ENCODE measurements around the gene WBP4. TPM values are rescaled to one million over a fixed set of nuclear protein-coding genes. Genes with fewer than 3 reads are reported as not detected.

The WBP4 gene, protein sequence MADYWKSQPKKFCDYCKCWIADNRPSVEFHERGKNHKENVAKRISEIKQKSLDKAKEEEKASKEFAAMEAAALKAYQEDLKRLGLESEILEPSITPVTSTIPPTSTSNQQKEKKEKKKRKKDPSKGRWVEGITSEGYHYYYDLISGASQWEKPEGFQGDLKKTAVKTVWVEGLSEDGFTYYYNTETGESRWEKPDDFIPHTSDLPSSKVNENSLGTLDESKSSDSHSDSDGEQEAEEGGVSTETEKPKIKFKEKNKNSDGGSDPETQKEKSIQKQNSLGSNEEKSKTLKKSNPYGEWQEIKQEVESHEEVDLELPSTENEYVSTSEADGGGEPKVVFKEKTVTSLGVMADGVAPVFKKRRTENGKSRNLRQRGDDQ
- total RNA-seq: 4.4 and 6.3 TPM in 2 replicates

DNA sequence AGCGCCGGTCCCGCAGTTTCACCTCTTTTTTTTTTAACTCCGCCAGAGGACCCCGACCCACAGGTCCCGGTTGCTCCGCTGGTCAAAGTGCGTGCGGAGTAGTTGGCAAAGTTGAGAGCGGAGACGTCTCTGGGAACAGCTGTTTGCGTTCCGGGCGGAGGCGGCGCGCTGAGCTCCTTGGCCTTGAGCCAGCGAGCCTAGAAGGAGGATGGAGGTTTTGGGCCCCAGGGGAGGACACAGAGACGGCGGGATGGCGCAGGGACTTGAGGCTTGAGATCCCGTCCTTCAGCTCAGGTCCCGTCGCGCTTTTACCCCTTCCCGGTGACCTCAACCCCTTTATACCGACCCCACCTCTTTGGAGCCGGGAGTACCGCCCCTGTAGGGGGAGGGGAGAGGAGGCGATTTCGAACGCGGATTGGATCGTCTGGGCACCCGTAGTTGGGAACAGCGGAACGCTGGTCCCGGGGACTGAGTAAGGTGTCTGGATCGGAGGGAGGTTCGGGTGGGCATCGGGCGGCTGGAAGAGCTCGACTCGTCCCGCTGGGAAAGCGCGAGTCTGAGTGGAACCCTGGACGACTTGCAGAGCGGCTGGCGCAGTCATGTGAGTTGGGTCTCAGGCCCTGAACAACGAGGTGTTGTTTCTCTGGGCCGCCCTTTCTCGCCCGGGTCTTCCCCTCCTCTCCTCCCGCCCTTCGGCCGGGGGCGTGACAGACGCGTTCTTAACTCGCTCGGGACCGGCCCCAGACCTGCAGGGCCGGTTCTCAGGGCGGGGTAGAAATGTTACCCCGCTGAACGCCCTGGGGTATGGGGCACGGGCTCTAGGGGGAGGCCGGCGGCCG, at the start of gene WBP4:
Gene WBP4 (plus strand): TSS at position 435 of the 839 bp plus-strand sequence. CDS start 165 bp downstream, at position 600.

GRCh38 chr13:41019011-41019487, 42.3 kb upstream of the WBP4 start, which contains the start of gene ELF1:
TSS of gene ELF1 (minus strand) at chr13:41019316. CDS start at chr13:40982054, 37,262 bp downstream.

DNA sequence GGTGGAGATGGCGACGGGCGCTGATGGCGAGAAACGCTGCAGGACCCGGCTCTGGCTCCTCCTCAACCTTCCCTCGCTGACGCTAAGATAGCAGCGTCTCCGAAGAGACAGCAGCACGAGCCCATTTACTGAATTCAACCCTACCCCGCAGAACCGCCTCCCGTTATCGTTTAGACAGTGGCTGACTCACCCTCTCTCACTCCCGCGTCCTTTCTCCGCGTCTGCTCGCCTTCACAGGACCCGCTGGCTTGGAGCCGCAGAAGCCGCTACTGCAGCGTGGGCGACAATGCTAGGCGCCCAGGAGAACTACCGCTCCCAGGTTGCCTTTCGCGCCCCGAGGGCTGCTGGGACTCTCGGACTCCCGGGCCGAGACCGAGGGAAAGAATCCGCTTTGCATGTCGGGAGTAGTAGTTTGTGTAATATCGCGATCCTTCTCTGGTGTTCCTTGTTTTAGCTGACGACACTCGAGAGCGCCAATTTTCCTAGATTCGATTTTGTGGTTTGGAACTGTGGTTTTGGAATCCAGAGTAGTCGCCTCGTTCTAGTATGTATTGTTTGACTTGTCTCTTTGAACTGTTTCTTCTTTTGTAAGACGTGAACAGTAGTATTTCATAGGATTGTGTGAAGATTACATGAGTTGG, 71.3 kb downstream of the WBP4 start, which contains the start of gene KBTBD6:
Gene KBTBD6 (minus strand): TSS at position 291 of the 641 bp plus-strand sequence. CDS start 291 bp downstream, outside the sequence.

Other genes with a start within 250 kb of the WBP4 start
- gene ELF1, start 42.2 kb upstream of the WBP4 start, total RNA-seq: 34.8 and 40.2 TPM in 2 replicates
- 6.9 and 10.8 TPM in 2 replicates for gene KBTBD6, start 71.3 kb downstream of the WBP4 start, total RNA-seq
- 5.6 and 5.8 TPM in 2 replicates for gene KBTBD7, start 133.1 kb downstream of the WBP4 start, total RNA-seq
- gene MTRF1, start 202.1 kb downstream of the WBP4 start, total RNA-seq: 4.2 and 8.4 TPM in 2 replicates
- 4.4 and 7.9 TPM in 2 replicates for gene NAA16, start 249.8 kb downstream of the WBP4 start, total RNA-seq

Measured in cardiac ventricle fibroblast (primary cell).